NCI-H345 (cell line): Measurements from ENCODE around the gene ADH1A.
"Not testable (repeated sequence)": the region's sequence is repeated elsewhere in the genome, so short reads cannot be mapped to it uniquely, and the experiment has no call there.

Experiments used
- DNase-seq: peaks from one replicate; lab custom pipeline; 2025; lab: John Stamatoyannopoulos, UW

Gene ADH1A

DNA sequence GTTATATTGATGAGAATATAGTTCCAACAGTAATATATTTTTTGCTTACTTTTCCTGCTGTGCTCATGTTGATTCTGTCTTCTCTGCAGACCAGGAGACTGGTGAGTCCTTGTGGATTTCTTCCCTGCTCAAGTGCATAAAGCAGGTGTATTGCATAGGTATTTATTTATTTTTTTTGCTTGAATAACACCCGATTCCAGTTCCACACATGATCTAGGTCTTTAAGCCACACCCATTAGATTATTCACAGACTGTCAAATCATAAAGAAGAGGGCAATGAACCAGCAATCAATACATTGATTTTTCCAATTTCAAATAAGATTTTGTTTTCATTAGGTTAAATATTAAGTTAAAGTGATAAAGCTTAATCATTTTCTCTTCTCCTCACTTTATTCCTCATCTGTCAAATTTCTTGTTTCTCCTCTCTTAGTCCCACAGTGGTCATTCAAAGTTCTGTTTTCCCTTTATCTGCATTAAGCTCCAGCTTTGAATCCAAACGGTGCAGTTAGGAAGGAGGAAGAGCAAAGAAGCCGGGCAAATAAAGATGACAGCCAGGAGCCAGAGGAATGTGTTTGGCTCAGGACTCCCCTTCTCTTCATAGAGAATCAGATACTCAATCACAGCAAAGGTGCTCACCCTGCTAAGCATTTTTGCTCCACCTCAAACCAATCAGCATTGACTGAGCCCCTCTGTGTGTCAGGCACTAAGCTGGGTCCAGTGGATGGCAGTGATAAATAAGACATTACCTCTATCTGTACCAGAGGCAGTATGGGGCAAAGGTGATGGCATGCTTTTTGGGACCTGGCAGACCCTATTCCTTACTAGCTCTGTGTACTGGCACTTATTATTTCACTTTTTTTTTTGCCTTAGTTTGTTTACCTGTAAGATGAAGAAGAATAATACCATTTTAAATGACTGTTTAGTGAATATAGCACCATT, at the start of gene ADH1A:
Gene ADH1A (minus strand): TSS at position 138 of the 939 bp plus-strand sequence. CDS start 71 bp downstream, at position 67.
- no peak for DNase-seq

DNA sequence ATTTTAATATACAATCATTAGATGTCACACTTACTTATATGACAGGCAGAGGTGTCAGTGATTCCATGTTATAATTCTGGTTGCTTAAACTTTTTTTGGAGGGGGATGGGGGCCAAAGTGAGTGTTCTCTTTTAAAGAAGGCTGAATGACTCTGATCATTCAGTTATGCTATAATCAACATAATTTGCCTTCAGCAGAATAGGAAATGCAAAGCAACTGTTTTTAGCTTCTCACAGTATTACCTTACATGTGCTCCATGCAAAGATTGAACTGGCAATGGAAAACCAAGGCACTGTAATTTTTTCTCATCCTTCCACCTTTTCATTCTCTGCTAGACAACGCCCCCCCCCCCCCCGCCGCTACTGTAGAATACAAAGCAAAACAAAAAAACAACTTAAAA, 48.4 kb upstream of the ADH1A start:
- no peak for DNase-seq

- DNase-seq: no peak
Measured at GRCh38 chr4:99336553-99336952, 45.8 kb upstream of the ADH1A start.

DNA sequence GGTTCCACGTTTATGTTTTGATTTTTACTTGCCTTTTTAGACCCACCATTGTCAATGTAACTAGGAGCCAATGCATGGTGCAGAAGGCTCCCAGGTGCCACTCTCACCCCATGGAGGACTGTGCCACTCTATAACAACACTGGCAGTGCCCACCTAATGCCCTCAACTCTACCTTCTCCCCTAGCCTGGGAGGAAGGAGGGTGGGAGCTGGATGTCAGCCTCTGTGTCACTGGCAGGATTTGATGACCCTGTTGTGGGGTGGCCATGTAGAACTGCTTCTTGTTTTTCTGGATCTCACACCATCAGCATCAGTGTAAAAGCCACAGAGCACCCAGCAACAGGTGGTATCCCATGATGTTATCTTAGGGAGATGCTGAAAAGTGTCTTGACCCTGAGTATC, 44.1 kb upstream of the ADH1A start:
- DNase-seq: no peak

DNA sequence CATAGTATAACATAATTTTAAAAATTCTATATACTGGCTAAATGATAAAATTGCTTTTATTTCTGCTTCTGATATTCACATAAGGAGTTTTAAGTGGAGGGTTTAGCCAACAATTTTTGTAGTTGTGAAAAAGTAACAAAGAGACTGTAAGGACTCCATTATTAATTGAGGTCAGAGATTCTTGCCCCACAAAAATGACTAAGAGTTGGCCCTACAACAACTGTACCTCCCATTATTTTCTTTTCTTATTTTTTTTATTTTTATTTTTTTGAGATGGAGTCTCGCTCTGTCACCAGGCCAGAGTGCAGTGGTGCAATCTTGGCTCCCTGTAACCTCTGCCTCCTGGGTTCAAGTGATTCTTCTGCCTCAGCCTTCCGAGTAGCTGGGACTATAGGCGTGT, 39.9 kb upstream of the ADH1A start:
- no peak for DNase-seq

DNA sequence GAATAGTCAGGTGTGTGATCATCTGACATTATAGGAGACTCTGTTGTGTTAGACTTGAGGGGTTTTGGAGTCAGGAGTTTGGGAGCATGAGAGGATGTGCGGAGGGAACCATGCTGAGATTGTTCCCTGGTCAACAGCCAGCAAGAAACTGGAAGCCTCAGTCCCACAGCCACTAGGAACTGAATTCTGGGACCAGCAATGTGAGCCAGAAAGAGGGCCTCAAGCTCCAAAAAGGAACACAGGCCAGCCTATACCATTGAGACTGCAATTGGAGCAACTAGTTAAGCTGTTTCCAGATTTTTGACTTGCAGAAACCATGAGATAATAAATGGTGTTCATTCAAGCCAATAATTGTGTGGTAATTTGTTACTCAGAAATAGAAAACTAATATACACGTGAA, 39.1 kb upstream of the ADH1A start:
- no peak for DNase-seq

- no peak for DNase-seq
Measured at GRCh38 chr4:99324979-99325378, 34.2 kb upstream of the ADH1A start.

- no peak for DNase-seq
Measured at GRCh38 chr4:99324361-99324760, 33.6 kb upstream of the ADH1A start.

GRCh38 chr4:99323756-99324155, 33.0 kb upstream of the ADH1A start:
- no peak for DNase-seq

DNA sequence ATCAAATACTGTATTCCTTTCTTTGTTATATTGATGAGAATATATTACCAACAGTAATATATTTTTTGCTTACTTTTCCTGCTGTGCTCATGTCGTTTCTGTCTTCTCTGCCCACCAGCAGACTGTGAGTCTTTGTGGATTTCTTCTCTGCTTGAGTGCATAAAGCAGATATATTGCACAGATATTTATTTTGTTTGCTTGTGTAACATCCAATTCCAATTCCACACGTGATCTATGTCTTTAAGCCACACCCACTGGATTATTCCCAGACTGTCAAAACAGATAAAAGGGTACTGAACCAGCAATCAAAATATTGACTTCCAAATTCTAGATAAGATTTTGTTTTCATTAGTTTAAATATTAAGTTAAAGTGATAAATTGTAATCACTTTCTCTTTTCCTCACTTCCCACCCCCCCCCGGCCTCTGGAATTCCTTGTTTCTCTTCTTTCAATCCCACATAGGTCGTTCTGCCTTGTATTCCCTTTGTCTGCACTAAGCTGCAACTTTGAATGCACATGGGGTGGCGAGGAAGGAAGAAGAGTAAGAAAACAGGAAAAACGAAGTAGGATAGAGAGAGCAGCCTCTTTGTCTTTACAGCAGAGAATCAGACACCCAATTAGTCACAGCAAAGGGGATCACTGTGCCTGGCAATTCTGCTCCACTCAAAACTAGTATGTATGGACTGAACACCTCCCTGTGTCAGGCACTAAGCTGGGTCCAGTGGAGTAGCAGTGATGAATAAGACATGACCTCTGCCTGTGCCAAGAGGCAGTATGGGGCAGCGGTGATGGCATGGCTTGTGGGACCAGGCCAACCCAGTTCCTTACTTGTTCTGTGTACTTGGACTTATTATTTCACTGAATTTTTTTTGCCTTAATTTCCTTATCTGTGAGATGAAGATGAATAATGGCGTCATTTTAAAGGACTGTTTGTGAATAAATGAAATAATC, 30.7 kb upstream of the ADH1A start, which contains the start of gene ADH1B:
Gene ADH1B (minus strand): TSS at position 161 of the 951 bp plus-strand sequence. CDS start 70 bp downstream, at position 91.
- no peak for DNase-seq

DNA sequence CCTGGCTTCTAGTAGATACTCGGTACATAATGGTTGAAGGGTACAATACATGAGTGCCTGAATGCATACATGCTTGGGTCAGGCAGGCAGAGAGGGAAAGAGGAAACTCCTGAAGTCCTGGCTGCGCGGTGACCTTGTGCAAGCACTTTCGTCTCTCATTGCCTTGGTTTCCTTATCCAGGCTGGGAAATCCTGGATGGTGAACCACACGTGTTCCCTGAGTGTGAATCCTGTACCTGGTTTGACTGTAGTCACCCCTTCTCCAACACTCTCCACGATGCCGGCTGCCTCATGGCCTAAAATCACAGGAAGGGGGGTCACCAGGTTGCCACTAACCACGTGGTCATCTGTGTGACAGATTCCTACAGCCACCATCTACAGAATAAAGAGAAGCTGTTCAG, 27.0 kb upstream of the ADH1A start:
- not testable (repeated sequence) for DNase-seq

DNA sequence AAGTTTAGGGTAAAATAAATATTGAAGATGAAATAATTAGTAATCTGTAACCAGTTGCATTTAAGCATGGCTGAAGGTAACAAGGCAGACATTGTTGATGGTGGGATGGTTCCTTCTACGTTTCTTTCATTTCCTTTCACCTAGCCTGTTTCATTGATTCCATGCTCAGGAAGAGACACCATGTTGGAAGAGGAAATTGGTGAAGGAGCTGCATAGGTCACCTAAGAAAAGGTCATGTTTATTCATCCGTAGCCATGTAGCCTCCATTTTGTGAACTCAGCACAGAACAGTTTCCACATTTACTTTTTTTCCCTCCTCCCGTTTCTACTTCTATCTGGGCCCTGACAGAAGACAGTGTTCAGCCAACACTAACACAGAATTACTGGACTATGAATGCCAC, 26.6 kb upstream of the ADH1A start:
- no peak for DNase-seq

- no peak for DNase-seq
Measured at GRCh38 chr4:99315839-99316238, 25.1 kb upstream of the ADH1A start.

DNA sequence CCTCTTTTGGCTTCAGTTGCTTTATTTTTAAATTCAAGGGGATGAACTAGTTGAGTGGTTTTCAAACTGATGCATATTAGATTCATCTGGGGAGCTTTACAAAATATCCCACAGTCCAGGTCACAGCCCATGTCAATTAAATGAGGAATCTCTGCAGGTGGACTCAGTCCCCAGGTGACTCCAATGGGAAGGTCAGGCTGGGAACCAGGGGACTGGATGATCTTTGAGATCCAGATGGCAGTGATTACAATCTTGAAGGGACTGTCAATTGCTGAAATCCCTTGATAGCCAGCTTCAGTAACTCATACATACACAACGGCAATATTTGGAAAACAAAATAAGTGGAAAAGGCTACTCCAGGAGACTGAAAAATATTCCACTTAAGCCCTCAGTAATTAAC, 23.4 kb upstream of the ADH1A start:
- DNase-seq: no peak

DNA sequence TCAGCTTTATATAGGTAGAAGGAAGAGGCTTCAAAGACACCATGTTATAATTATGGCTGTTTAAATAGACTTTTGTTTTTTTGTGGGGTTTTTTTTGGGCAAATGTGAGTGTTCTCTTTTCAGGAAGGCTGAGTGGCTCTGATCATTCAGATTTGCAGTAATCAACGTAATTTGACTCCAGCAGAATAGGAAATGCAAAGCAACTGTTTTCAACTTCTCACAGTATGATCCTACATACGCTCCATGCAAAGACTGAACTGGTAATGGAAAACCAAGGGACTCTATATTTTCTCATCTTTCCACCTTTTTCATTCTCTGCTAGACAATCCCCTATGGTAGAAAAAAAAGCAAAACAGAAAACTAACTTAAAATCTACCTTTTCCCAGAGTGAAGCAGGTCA, 19.6 kb upstream of the ADH1A start:
- DNase-seq: no peak

GRCh38 chr4:99305638-99306400, 15.0 kb upstream of the ADH1A start:
- no peak for DNase-seq

- DNase-seq: no peak
Measured at GRCh38 chr4:99301376-99302164, 10.8 kb upstream of the ADH1A start.

- DNase-seq: peak; percentile 52
Measured at GRCh38 chr4:99300934-99301333, 10.1 kb upstream of the ADH1A start.

DNA sequence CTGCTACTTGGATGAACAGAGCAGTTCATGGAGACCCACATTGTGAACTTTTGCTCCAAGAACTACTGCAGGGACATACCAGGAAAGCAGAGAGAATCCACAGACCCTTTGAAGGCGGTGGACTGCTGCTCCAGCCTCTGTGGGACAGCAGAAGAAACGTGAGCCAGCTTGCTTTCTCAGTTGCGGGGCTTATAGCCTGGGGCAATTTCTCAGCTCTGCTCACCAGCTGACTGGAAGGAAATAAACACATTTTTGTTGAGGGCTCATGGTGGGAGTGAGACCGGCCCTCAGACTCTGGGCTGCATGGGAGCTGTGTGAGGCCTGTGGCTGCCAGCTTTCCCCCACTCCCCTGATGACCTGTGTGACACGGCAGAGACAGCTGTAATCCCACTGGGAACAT, 2.6 kb upstream of the ADH1A start:
- no peak for DNase-seq

DNA sequence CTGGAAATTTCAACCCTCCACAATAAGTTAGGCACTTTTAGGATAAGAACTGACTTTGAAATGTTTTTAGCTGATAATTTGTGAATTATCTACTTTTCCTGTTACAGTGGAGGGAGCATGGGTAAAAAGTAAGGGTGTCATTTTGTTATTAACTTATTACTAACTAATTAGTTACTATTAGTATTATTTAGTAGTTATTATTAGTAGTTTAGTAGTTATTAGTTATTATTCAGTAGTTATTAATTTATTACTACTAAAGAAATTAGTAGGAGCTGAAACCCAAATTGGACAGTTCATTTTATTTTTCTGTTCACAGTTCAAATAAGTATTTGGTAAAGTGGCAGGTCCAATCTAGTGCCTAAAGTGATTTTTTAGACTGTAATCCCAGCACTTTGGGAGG, 5.4 kb downstream of the ADH1A start:
- DNase-seq: no peak

- no peak for DNase-seq
Measured at GRCh38 chr4:99282731-99283130, 8.1 kb downstream of the ADH1A start.
